ENCODE data around the gene COG1. TPM values are rescaled to one million over a fixed set of nuclear protein-coding genes. Genes with fewer than 3 reads are reported as not detected.

COG1 gene
- total and polyA plus RNA-seq, 11 donors: 20.2 to 78.7 (median 55.1) TPM

- ATAC-seq (no peak), DNase-seq (no peak)
- WGBS, 4 donors: 84 to 95% (median 89%) methylated on average over 7 of the region's 7 CpGs
- Histone ChIP-seq H3K4me3 (no peak overlapping the region), H3K36me3 (no peaks in the 10 kb centered on the region), H3K27ac (no peak overlapping the region), H3K9me3 (no peaks in the 10 kb centered on the region), H3K27me3 (peaks cover 0 to 13% (median 0%) of the 10 kb centered on the region in 9 donors), H3K4me1 (no peaks in the 10 kb centered on the region)
- no peak for TF ChIP-seq POLR2A (IDR thresholded peaks at IDR 0.05)
- TF ChIP-seq, protein P1, sequence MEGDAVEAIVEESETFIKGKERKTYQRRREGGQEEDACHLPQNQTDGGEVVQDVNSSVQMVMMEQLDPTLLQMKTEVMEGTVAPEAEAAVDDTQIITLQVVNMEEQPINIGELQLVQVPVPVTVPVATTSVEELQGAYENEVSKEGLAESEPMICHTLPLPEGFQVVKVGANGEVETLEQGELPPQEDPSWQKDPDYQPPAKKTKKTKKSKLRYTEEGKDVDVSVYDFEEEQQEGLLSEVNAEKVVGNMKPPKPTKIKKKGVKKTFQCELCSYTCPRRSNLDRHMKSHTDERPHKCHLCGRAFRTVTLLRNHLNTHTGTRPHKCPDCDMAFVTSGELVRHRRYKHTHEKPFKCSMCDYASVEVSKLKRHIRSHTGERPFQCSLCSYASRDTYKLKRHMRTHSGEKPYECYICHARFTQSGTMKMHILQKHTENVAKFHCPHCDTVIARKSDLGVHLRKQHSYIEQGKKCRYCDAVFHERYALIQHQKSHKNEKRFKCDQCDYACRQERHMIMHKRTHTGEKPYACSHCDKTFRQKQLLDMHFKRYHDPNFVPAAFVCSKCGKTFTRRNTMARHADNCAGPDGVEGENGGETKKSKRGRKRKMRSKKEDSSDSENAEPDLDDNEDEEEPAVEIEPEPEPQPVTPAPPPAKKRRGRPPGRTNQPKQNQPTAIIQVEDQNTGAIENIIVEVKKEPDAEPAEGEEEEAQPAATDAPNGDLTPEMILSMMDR (IDR thresholded peaks at IDR 0.05): no peak
- intact Hi-C loops (cut with DNase I): no loop called here
Measured at GRCh38 chr17:73174126-73174525, 18.7 kb upstream of the COG1 start.

GRCh38 chr17:73175962-73176565 is 16.8 kb upstream of the COG1 start:
- WGBS, 4 donors: 86 to 90% (median 89%) methylated on average over 10 of the region's 10 CpGs
- no peaks in the 10 kb centered on the region for H3K9me3 ChIP-seq
- no peak overlapping the region for H3K4me3 ChIP-seq
- peaks cover 0 to 6% (median 0%) of the 10 kb centered on the region in 9 donors for H3K27me3 ChIP-seq
- no peaks in the 10 kb centered on the region for H3K36me3 ChIP-seq
- intact Hi-C loops (cut with DNase I): no loop called here
- no peak overlapping the region for H3K27ac ChIP-seq
- no peak for ATAC-seq
- DNase-seq: no peak
- no peaks in the 10 kb centered on the region for H3K4me1 ChIP-seq
- TF ChIP-seq, protein P1 (IDR thresholded peaks at IDR 0.05): no peak
- no peak for TF ChIP-seq POLR2A (IDR thresholded peaks at IDR 0.05)

- TF ChIP-seq POLR2A (IDR thresholded peaks at IDR 0.05): no peak
- TF ChIP-seq, protein P1 (IDR thresholded peaks at IDR 0.05): no peak
- WGBS, 4 donors: 85 to 93% (median 92%) methylated on average over 5 of the region's 5 CpGs
- Histone ChIP-seq H3K27ac (no peak overlapping the region), H3K36me3 (no peaks in the 10 kb centered on the region), H3K9me3 (no peaks in the 10 kb centered on the region), H3K4me3 (no peak overlapping the region), H3K4me1 (peaks cover 0 to 6% (median 0%) of the 10 kb centered on the region in 12 donors), H3K27me3 (peaks cover 0 to 6% (median 0%) of the 10 kb centered on the region in 9 donors)
- ATAC-seq (no peak), DNase-seq (no peak)
- intact Hi-C loops (cut with DNase I): no loop called here
Measured at GRCh38 chr17:73179387-73179786, 13.5 kb upstream of the COG1 start.

DNA sequence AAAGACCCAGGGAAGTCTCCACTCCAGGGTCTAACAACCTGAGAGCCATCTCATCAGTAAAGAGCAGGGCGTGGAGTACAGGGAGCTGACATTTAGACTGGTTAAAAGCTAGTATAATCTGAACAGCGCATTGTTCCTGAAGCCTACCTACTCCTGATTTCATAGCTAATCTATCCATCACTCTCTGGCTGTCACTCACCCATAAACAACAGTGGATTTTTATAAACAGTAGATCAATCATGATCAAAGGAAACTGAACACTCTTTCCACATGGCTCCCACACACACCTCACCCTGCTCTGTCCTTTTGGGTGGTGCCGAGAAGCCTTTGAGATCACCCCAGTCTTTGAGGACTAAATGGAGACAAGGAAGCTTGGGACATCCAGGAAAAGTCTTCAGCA is 13.0 kb upstream of the COG1 start:
- WGBS, 4 donors: 59 to 81% (median 65%) methylated on average over 3 of the region's 3 CpGs
- Histone ChIP-seq H3K27me3 (peaks cover 0 to 6% (median 0%) of the 10 kb centered on the region in 9 donors), H3K4me3 (no peak overlapping the region), H3K36me3 (no peaks in the 10 kb centered on the region), H3K27ac (no peak overlapping the region), H3K4me1 (peaks cover 0 to 8% (median 0%) of the 10 kb centered on the region in 12 donors), H3K9me3 (no peaks in the 10 kb centered on the region)
- TF ChIP-seq, protein P1 (IDR thresholded peaks at IDR 0.05): no peak
- no peak for TF ChIP-seq POLR2A (IDR thresholded peaks at IDR 0.05)
- DNase-seq: no peak
- no peak for ATAC-seq
- intact Hi-C loops (cut with DNase I): loop anchor here in 1 of 10 donors (10.0 kb wide), 1 partner anchor 615 kb away; no protein-coding TSS in a partner anchor
